ENCODE data around the gene HELZ.

- TF ChIP-seq EZH2 (IDR thresholded peaks at IDR 0.05; ENCODE audit: borderline replicate concordance) (no peak), CTCF (IDR thresholded peaks at IDR 0.05; ENCODE audit: poor library complexity) (no peak)
These were observed 203.5 kb downstream of the HELZ start for GRCh38 chr17:67041531-67041930.
